GM12875 (cell line): Measurements from ENCODE around the gene CHDH.

Experiments
- H3K4me3 ChIP-seq: one replicate; pipeline ENCODE4 v1.5.1; 2011; ENCODE audit warnings: low read depth, low read length, control low read depth
- TF ChIP-seq, protein P1 (sequence below): IDR thresholded peaks from 2 replicates; pipeline ENCODE4 v1.5.1; 2011; ENCODE audit warnings: low read depth, mild to moderate bottlenecking, control low read depth, inconsistent platforms, low read length, moderate library complexity, borderline replicate concordance; ENCODE audit not compliant: insufficient read depth

CHDH gene

DNA sequence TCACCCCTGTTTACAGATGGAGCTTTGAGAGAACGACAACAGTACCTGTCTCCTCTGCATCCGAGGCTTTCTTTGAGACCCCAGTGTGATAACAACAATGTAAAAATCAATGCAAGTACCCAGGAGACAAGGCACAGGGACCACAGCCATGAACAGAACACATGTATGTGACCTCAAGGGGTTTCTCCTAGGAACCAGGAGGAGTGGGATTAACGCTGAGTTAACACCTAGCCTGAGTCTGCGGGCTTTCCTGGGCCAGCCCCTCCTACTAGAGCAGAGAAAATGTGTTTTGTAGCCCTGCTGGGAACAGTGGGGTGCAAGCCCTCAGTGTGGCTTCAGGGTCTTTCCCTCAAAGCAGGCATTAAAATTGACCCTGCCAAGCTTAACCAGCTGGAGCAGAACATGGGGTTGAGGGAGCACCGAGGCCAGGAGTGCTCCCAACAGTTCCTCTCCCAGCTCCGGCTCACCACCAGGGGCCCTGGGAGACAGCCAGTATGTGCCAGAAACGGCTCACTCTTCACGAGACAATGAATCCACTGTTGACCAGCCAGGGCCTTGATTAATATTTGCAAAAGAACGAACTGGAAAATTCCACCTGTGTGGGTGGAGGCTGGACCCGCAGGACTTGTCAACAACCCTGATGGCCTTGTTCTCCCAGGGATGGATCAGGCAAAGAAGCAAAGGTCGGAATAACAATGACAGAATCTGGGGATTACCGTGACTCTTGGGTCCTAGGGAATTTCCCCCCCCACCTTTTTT, 3.6 kb downstream of the CHDH start:
- TF ChIP-seq, protein P1, sequence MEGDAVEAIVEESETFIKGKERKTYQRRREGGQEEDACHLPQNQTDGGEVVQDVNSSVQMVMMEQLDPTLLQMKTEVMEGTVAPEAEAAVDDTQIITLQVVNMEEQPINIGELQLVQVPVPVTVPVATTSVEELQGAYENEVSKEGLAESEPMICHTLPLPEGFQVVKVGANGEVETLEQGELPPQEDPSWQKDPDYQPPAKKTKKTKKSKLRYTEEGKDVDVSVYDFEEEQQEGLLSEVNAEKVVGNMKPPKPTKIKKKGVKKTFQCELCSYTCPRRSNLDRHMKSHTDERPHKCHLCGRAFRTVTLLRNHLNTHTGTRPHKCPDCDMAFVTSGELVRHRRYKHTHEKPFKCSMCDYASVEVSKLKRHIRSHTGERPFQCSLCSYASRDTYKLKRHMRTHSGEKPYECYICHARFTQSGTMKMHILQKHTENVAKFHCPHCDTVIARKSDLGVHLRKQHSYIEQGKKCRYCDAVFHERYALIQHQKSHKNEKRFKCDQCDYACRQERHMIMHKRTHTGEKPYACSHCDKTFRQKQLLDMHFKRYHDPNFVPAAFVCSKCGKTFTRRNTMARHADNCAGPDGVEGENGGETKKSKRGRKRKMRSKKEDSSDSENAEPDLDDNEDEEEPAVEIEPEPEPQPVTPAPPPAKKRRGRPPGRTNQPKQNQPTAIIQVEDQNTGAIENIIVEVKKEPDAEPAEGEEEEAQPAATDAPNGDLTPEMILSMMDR, result no peak
- H3K4me3 ChIP-seq, result no peak overlapping the region

GRCh38 chr3:53841296-53841695, 4.9 kb downstream of the CHDH start:
- H3K4me3 ChIP-seq, result no peak overlapping the region
- TF ChIP-seq, protein P1, result no peak

GRCh38 chr3:53837331-53837730, 8.9 kb downstream of the CHDH start:
- H3K4me3 ChIP-seq, result no peak overlapping the region
- TF ChIP-seq, protein P1, result no peak

- no peak overlapping the region for H3K4me3 ChIP-seq
- TF ChIP-seq, protein P1, result no peak
Measured at GRCh38 chr3:53836084-53836872, 9.9 kb downstream of the CHDH start.

DNA sequence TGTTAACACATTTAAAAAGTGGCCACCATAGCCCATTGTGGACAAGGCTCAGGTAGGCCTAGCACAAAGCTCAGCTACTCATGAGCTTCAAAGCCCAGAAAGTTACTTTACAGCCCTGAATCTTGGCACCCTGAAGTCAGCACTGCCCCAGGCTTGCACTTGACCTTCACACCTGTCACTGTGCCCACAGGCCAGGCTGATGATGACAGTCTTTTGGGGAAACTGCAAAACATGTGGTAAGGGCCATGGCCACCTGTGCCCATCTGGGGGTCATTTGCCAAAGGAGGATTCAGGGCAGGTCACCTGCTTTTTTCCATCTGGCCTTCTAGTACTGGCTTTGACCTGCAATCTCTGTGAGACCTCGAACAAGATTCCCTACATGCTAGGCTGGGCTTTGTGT, 11.0 kb downstream of the CHDH start:
- no peak overlapping the region for H3K4me3 ChIP-seq
- TF ChIP-seq, protein P1, result no peak

DNA sequence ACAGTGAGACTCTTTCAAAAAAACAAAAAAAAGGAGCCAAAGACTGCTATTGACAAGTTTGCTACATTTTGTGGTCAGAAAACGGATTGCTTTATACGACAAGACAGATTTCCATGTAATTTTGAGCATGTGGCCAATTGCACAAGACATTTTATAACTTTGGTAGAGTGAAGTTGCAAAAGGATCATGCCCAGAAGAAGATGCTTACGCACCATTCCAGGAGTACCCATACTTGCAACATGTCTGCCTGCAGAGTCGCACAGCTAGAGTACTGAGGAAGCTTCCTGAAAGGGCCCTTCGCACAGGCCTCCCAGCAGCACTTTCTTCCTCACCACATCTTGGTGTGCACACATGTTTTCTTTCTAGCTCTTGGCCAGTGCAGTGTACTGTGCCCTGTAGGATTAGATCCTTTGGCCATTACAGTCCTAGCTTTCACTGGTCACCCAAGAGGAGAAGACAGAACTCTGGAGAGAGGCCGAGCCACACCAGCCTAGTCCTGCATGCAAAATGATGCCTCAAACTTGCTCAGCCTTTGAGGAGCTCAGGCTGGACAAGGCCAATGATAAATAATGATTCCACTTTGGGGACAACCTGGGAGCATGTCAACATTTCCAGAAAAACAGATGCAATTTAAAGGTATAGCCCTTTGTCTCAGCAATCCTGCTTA, 11.7 kb downstream of the CHDH start:
- no peak overlapping the region for H3K4me3 ChIP-seq
- TF ChIP-seq, protein P1, result no peak
